NCI-H1417 (cell line): Measurements from ENCODE around the gene ZNF76.
"Not testable (repeated sequence)": the region's sequence is repeated elsewhere in the genome, so short reads cannot be mapped to it uniquely, and the experiment has no call there.

Experiments used
- DNase-seq, 3 experiments: peaks; one replicate each; lab custom pipeline; 2025; lab: John Stamatoyannopoulos, UW

The ZNF76 gene

DNA sequence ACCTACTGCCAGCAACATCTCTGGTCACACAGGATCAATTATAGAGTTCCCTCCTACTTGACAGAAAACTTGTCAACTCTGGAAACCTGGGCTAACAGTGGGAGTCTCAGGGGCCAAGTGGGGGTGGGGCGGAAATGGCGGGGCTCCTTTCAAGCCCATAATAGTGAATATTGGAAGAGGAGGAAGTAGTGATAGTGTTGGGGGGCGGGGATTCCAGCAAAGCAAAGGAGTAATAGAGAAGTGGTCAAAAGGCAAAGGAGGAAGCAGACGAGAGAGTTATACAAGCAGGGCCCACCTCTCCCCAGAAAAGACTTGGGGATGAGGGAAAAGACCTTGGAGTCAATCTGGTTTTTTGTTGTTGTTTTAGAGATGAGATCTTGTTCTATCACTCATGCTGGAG, 40.1 kb downstream of the ZNF76 start:
- no peak for DNase-seq

DNA sequence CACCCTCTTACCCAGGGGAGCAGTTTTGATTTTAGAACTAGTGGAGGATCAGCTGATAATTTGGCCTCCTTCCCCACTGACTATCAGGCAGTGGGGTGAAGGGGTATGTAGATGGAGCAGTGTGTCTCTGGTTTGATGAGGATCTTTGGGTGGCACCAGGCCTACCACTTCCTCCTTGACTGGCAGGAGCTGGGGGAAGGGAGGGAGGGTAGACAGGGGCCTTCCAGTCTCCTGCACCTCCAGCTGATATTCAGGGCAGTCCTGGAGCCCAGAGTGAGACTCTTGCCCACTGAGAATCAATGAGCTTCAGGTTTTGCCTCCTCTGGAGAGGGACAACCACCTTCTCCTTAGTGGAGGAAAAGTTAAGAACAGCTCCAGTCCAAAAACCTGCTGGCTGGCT, 41.3 kb downstream of the ZNF76 start:
- DNase-seq: no peak

DNA sequence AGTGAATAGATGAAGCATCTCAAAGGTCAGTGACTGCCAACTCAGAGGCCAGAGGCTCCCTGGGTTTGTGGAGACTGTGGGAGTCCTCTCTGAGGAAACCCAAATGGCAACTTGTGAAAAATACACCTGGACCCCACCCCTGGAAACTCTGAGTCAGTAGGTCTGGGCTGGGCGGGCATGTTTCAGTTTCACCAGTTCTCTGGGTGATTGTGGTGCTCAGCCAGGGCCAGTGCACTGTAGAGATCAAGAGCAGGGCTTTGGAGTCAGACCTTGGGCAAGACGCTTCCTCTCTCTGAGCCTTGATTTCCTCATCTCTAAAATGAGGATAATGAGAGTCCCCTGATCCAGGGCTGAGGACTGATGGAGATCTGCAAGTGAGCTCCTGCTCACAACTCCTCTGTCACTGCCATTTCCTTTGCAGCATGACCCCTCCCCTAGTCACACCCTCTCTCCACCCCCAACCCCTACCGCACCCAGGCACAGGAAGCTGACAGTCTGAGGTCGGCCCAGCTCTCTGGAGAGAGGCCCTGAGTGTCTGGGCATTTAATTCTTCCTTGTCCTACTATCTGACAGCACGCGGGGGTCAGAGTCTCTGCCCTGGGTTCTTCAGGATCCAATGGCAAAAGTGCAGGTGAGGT, 43.2 kb downstream of the ZNF76 start:
- DNase-seq: no peak

DNA sequence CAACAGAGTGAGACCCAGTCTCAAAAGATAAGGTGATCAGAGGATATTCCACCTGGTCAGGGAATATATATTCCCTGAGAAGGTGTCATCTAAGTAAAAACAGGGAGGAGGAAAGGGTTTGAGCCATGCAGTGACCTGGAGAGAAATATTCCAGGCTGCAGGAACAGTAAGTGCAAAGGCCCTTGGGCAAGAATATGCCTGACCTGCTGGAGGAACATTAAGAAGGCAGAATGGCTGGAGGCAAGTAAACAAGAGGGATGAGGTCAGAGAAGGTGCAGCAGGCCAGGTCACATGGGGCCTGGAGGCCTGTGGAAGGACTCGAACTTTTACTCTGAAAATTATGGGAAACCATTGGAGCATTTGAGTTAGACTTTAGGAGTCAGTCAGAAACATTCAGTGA, 44.8 kb downstream of the ZNF76 start:
- no peak for DNase-seq

DNA sequence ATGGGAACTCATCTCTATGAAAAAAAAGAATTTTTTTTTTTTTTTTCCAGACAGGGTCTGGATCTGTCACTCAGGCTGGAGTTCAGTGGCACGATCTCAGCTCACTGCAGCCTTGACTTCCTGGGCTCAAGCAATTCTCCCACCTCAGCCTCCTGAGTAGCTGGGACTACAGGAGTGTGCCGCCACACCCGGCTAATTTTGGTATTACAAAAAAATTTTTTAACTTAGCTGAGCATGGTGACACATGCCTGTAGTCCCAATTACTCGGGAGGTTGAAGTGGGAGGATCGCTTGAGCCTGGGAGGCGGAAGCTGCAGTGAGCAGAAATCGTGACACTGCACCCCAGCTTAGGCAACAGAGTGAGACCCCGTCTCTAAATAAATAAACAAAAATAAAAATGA, 45.6 kb downstream of the ZNF76 start:
- no peak for DNase-seq

DNA sequence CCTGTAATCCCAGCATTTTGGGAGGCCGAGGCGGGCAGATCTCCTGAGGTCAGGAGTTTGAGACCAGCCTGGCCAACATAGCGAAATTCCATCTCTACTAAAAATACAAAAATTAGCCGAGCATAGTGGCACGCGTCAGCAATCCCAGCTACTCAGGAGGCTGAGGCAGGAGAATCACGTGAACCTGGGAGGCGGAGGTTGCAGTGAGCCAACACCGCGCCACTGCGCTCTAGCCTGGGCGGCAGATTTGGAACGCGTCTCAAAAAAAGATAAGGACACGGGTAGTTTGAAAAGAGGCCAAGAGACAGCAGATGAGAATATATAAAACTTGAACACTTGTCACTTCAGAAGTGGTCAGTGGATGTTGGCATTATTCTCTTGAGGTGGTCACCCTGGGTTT, 47.6 kb downstream of the ZNF76 start:
- DNase-seq: not testable (repeated sequence)

DNA sequence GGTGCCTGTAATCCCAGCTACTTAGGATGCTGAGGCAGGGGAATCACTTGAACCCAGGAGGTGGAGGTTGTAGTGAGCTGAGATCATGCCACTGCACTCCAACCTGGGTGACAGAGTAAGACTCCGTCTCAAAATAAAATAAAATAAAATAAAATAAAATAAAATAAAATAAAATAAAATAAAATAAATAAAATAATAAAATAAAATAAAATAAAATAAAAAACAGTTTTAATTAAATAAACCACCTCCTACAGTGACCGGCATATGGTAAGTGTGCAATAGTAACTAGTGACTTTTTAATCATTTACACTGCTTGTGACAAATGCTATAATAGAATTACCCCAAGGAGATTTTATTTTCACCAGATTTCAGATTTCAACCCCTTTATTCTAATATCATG, 49.0 kb downstream of the ZNF76 start:
- not testable (repeated sequence) for DNase-seq

DNA sequence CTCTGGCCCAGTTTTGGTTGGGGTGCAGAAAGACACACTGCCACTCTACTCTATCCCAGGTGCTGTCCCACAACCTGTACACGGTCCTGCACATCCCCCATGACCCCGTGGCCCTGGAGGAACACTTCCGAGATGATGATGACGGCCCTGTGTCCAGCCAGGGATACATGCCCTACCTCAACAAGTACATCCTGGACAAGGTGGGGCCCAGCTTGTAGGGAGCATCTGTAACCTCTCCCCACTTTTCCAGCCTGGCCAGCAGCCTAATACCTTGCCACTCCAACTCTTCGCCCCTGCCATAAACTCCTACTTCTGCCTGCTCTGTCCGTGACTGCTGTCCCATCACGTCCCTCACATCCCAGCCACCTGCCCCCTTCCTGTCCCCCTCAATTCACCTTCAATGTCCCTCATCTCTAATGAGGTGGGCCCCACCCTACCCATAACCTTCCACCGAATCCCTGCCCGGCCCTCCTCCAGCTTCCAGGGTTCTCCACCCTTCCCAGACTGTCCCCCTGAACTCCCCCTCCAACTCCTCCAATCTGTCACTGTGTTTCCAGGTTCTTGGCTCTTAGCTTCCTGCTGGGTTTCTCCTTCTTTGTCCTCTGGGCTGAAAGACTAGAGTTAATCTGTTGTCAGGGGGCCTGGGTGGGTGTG, 50.2 kb downstream of the ZNF76 start:
- DNase-seq: no peak

DNA sequence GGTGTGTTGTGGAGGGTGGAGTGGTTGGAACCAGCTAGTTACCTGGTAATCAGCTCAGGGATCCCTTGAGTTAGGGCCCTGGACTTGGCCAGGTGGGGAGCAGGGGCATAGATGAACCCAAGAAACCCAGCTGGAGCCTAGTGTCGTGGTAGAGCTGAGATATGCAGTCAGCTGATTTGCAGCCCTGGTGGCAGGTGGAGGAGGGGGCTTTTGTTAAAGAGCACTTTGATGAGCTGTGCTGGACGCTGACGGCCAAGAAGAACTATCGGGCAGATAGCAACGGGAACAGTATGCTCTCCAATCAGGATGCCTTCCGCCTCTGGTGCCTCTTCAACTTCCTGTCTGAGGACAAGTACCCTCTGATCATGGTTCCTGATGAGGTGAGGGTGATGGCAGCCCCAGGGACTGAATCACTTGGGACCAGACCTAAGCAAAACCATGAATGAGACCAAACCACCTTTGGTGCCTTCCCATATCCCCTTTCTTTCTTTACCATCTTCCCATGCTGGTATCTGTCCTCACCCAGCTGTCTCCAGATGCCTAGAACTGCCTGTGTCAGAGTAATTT, 50.8 kb downstream of the ZNF76 start:
- no peak for DNase-seq

DNA sequence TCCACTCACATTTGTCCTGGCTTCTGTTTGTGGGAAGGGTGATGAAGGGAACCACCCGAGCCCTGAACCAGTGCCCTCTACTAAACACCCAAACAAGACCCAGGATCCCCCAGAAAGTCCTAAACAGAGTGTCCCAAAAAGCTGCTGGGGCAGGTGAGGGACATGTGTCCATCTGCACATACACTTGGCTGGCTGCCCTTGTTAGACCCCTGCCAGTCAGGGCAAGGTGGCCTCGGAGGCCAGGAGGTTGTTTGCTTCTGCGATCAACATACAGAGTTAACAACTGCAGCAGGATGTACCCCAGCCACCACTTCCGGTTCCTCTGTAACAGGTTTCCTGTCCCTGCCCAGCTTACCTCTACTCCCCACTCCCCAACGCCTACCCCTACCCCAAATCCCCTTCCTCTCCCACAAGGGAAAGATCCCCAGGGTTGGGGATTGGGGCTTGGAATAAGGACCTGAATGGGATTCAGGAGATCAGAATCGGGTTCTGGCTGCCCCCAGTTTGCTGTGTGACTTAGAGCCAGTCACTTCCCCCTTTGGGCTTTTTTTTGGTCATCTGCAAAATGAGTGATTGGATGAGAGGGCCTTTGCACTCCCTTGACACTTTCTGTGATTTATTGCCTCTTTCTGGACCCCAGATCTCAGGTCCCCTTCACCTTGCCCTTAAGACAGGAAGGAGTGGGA, 52.0 kb downstream of the ZNF76 start:
- DNase-seq: no peak

DNA sequence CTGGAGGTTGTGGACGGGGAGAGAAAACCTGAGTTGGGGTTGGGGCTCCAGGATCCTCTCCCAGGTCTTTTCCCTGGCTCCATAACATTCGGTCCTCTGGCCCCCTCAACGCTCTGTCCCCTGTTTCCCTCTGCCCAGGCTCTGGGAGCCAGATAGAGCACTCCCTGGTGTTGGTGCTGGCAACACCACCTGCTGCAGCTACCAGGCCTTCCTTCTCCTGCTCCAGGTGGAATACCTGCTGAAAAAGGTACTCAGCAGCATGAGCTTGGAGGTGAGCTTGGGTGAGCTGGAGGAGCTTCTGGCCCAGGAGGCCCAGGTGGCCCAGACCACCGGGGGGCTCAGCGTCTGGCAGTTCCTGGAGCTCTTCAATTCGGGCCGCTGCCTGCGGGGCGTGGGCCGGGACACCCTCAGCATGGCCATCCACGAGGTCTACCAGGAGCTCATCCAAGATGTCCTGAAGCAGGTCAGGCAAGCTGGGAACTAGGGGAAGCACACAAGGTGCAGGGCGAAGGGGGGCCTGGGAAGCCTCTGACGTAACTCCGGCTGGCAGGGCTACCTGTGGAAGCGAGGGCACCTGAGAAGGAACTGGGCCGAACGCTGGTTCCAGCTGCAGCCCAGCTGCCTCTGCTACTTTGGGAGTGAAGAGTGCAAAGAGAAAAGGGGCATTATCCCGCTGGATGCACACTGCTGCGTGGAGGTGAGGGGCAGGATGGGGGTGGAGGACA, 52.7 kb downstream of the ZNF76 start:
- DNase-seq: no peak

DNA sequence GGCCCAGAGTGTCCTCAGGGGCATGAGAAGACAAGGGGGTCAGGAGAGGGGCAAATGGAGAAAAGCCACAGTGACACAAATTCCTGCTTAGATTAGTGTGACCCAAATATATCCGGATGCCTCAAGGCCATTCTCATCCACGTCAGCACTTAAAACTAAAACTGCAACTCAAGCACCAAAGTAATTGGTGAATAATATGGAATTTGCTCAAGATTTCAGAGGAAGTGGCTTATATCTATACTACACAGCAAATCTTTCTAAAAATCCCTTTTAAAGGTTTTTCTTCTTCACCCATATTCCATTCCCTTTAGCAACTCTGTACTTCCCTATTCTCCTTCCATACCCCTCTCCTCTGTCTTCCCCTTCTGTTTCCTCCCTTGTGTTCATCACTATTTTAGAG, 53.3 kb downstream of the ZNF76 start:
- no peak for DNase-seq

DNA sequence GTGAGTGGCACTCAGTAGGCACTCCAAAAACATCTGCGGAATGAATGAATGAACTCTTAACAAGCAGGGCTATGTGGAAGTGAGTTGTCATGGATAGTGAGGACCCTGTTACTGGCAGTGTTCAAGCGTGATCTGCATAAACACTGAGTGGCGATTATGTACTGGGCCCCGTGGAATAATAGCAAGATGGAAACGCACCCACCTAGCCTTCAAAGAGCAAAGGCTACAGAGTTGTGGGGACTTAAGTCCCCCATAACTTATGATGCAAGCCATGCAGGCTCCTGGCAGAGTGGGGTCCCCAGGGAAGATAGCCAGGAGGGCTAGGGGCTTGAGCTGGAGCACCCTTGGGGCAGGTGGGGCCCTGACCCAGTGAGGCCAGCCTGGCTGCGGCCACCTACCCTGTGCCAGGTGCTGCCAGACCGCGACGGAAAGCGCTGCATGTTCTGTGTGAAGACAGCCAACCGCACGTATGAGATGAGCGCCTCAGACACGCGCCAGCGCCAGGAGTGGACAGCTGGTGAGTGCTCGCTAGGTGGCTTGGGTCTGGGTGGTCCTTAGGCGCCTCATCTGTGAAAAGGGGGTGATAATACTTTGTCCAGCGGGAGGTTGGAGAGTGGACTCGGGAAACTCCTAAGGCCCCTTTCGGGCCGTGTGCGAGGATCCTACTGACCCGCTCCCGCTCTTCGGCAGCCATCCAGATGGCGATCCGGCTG, 58.1 kb downstream of the ZNF76 start:
- DNase-seq: peak; percentile 59 to 85 (median 81)

DNA sequence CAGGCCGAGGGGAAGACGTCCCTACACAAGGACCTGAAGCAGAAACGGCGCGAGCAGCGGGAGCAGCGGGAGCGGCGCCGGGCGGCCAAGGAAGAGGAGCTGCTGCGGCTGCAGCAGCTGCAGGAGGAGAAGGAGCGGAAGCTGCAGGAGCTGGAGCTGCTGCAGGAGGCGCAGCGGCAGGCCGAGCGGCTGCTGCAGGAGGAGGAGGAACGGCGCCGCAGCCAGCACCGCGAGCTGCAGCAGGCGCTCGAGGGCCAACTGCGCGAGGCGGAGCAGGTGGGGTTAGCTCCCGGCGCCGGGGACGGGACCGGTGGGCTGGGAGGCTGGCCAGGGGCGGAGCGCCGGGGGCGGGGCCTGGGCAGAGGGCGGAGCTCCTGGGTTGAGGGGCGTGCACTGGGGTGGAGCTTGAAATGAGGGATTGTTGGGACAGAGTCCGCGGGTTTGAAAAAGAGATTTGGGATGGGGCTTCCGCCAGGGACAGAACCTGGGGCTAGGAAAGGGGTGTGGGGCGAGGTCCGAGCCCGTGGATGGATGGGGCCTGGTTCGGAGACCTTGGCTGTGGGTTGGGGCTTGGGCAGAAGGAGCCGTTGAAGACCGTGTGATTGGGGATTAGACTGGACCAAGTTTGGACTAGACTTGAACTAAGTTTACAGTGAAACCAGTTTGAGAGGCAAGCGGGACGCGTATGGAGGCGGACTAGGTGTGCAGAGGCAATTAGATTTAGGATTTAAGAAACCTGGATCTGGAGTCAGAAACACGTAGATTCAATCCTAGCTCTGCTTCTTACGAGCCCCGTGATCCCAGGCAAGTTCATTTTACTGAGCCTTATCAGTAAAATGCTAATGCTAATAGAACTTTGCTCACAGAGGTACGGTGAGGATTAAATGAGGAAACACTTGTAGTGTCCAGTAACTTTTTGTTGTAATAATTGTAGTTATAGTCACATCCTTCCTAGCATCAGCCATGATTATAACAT, 58.9 kb downstream of the ZNF76 start:
- peak; percentile 87 to 91 (median 91) for DNase-seq

- DNase-seq: no peak
Measured at GRCh38 chr6:35319346-35320030, 60.0 kb downstream of the ZNF76 start.

DNA sequence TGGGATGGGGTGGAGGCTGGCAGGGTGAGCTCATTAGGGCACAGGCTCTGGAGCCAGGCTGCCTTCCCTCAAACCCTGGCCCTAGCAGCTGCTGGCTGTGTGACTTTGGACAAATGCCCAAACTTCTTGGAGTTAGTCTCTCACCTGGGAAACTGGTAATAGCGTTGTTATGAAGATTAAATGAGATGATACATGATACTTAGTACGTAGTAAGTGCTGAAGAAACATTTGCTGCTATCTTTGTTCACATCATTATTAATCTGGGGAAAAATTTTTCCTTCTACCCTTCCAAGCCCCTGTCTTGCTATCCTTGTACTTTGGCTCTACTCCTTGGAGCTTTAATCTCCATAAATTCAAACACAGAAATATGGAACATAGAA, 60.5 kb downstream of the ZNF76 start:
- DNase-seq: no peak

- no peak for DNase-seq
Measured at GRCh38 chr6:35321091-35321490, 61.6 kb downstream of the ZNF76 start.

- DNase-seq: peak; percentile 15 to 58 (median 23)
Measured at GRCh38 chr6:35327349-35328027, 68.0 kb downstream of the ZNF76 start.

GRCh38 chr6:35328108-35328723, 68.7 kb downstream of the ZNF76 start:
- peak in 1 of 3 experiments; percentile 7 for DNase-seq
